Calu3 (cell line): Measurements from ENCODE around the gene C11orf42. TPM values are rescaled to one million over a fixed set of nuclear protein-coding genes. Genes with fewer than 3 reads are reported as not detected.

ENCODE experiments used
- BruUV-seq: library from RNA; stranded (reverse); fragments of 400-500 nt; replicated peaks from 2 replicates; lab custom pipeline; 2021; lab: Mats Ljungman, UMichigan
- CTCF ChIA-PET: fragments of 300-600 bp; sonication (Branson Sonifier 250); formaldehyde crosslinking; loops from one replicate; lab custom pipeline; 2022; ENCODE audit warnings: antibody characterized with exemption; lab: Charles Lee
- DNase-seq: peaks from one replicate; pipeline ENCODE4 v3.0.0; 2022
- H3K27ac Mint-ChIP-seq: one replicate; pipeline ENCODE4 v1.8.0; 2022; ENCODE audit warnings: mixed read lengths; ENCODE audit not compliant: unreplicated experiment
- H3K27me3 Mint-ChIP-seq: one replicate; pipeline ENCODE4 v1.8.0; 2022; ENCODE audit warnings: mixed read lengths; ENCODE audit not compliant: unreplicated experiment
- H3K36me3 Mint-ChIP-seq: one replicate; pipeline ENCODE4 v1.8.0; 2022; ENCODE audit warnings: mild to moderate bottlenecking, moderate library complexity, mixed read lengths; ENCODE audit not compliant: insufficient read depth, unreplicated experiment
- H3K4me1 Mint-ChIP-seq: one replicate; pipeline ENCODE4 v1.8.0; 2022; ENCODE audit warnings: mild to moderate bottlenecking, low read depth, mixed read lengths; ENCODE audit not compliant: unreplicated experiment
- H3K4me3 Mint-ChIP-seq: one replicate; pipeline ENCODE4 v1.8.0; 2022; ENCODE audit warnings: mild to moderate bottlenecking, low read depth, moderate library complexity, mixed read lengths; ENCODE audit not compliant: unreplicated experiment
- H3K9me3 Mint-ChIP-seq: one replicate; pipeline ENCODE4 v1.8.0; 2022; ENCODE audit warnings: low read depth, mixed read lengths; ENCODE audit not compliant: unreplicated experiment
- CTCF ChIP-seq: fragments of 200-600 bp; IDR thresholded peaks from one replicate; pipeline ENCODE4 v1.8.0; 2022; ENCODE audit warnings: antibody characterized with exemption; ENCODE audit not compliant: unreplicated experiment
- intact Hi-C: fragments of 100-400 bp; cut with micrococcal nuclease; formaldehyde crosslinking; loops from one replicate; pipeline ENCODE4 v1.10.0; 2022; ENCODE audit not compliant: unreplicated experiment
- total RNA-seq: library from RNA; stranded (reverse); gene quantifications from 2 replicates; pipeline ENCODE4 v1.2.3, GENCODE V29; 2022

Gene C11orf42
- total RNA-seq, 1 experiment from 2014 or later: not detected

- Mint-ChIP-seq H3K4me3 (no peak overlapping the region), H3K27me3 (no peaks in the 10 kb centered on the region), H3K36me3 (no peaks in the 10 kb centered on the region), H3K9me3 (no peaks in the 10 kb centered on the region), H3K27ac (no peak overlapping the region), H3K4me1 (no peaks in the 10 kb centered on the region)
- no TSS peak for BruUV-seq
- intact Hi-C loops: no loop called here
- CTCF ChIA-PET: no interaction called here
- no peak for TF ChIP-seq CTCF
- no peak for DNase-seq
These were observed 13.6 kb upstream of the C11orf42 start for GRCh38 chr11:6191742-6192141.

GRCh38 chr11:6194065-6194581 lies 11.2 kb upstream of the C11orf42 start:
- Mint-ChIP-seq H3K4me1 (no peaks in the 10 kb centered on the region), H3K27me3 (no peaks in the 10 kb centered on the region), H3K27ac (no peak overlapping the region)

GRCh38 chr11:6196396-6196795 lies 9.0 kb upstream of the C11orf42 start:
- DNase-seq: no peak
- no peak overlapping the region for H3K4me3 Mint-ChIP-seq
- intact Hi-C loops: no loop called here
- no peaks in the 10 kb centered on the region for H3K9me3 Mint-ChIP-seq
- no peaks in the 10 kb centered on the region for H3K36me3 Mint-ChIP-seq
- no TSS peak for BruUV-seq
- no peak overlapping the region for H3K27ac Mint-ChIP-seq
- no peaks in the 10 kb centered on the region for H3K4me1 Mint-ChIP-seq
- no peak for TF ChIP-seq CTCF
- CTCF ChIA-PET: no interaction called here
- no peaks in the 10 kb centered on the region for H3K27me3 Mint-ChIP-seq

More at GRCh38 chr11:6194065-6194581, 11.2 kb upstream of the C11orf42 start:
- no TSS peak for BruUV-seq
- intact Hi-C loops: no loop called here
- no peak for DNase-seq
- CTCF ChIA-PET: no interaction called here
- Mint-ChIP-seq H3K9me3 (no peaks in the 10 kb centered on the region), H3K36me3 (no peaks in the 10 kb centered on the region), H3K4me3 (no peak overlapping the region)
- no peak for TF ChIP-seq CTCF

GRCh38 chr11:6197466-6198200 lies 7.7 kb upstream of the C11orf42 start:
- Mint-ChIP-seq H3K36me3 (no peaks in the 10 kb centered on the region), H3K27ac (no peak overlapping the region), H3K4me3 (no peak overlapping the region), H3K27me3 (no peaks in the 10 kb centered on the region), H3K9me3 (no peaks in the 10 kb centered on the region), H3K4me1 (no peaks in the 10 kb centered on the region)
- intact Hi-C loops: no loop called here
- TF ChIP-seq CTCF: no peak
- no TSS peak for BruUV-seq
- CTCF ChIA-PET: no interaction called here
- DNase-seq: no peak
